Ramos (cell line): ENCODE results near the gene ZNF101.

Experiments used
- in situ Hi-C: fragments of 300-500 bp; cut with MboI; formaldehyde crosslinking; loops from one replicate; pipeline ENCODE4 v1.14.3; 2022; ENCODE audit warnings: low sequenced_read_pairs; ENCODE audit not compliant: unreplicated experiment

The ZNF101 gene

DNA sequence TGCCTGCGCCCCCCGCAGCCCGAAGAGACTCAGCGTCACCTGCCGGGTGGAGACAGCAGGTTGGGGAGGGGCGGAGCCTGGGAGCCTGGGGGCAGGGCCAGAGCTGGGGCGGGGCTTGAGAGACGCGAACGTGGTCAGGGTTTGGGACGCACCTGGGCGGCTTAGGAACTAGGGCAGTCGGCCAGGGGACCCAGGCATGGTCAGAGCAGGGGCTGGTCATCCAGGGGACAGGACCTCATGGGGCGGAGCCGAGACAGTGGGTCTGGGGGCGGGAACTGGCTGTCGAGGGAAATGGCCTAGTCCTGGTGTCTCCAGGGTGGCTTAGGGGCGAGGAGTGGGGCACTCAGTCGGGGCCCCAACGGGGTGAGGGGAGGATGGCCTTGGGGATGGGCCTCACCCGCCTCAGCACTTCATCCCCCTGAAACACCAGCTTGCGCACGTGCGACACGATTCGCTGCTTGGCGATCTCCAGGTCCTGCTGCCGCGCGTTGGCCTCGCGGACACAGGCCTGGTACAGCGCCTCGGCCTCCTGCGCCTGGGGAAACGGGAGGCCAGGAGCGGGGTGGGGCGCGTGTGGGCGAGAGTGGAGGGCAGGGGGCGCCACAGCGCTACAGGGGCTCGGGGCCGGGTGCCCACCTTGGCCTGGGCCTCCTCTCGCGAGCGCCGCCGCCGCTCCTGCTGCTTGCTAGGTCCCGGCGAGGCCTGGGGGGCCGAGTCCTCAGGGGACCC, 31.0 kb upstream of the ZNF101 start:
- in situ Hi-C loops, result no loop called here

DNA sequence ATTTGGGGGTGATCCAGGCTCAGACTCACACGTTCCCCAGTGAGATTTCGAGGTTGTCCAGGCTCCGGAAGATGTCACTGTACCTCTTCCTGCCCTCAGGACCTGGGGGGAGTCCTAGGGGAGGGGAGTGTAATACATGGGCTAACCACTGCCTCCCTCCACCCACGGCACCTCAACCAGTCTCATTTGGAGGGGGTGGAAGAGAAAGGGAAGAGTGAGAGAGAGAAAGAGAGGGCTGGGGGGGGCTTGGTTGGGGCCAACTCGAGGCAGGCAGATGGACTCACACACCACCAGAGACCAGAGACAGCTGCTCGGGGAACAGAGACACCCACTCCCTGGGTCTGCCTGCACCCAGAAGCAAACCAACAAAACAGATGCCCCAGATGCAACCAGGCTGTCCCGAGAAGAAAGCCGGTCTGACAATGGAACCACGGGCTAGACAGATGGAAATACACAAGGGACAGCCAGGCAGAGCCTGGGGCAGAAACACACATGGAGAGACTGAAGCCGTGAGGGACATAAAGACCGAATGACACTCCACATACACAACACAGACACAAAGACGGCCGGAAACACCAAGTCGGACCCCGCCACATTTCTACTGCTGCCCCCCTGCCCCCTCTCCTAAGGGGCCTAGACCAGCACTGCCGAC, 26.0 kb upstream of the ZNF101 start:
- in situ Hi-C loops, result loop anchor here (5.0 kb wide), 1 partner anchor 105 kb away; the partner anchor contains the start of gene CILP2

DNA sequence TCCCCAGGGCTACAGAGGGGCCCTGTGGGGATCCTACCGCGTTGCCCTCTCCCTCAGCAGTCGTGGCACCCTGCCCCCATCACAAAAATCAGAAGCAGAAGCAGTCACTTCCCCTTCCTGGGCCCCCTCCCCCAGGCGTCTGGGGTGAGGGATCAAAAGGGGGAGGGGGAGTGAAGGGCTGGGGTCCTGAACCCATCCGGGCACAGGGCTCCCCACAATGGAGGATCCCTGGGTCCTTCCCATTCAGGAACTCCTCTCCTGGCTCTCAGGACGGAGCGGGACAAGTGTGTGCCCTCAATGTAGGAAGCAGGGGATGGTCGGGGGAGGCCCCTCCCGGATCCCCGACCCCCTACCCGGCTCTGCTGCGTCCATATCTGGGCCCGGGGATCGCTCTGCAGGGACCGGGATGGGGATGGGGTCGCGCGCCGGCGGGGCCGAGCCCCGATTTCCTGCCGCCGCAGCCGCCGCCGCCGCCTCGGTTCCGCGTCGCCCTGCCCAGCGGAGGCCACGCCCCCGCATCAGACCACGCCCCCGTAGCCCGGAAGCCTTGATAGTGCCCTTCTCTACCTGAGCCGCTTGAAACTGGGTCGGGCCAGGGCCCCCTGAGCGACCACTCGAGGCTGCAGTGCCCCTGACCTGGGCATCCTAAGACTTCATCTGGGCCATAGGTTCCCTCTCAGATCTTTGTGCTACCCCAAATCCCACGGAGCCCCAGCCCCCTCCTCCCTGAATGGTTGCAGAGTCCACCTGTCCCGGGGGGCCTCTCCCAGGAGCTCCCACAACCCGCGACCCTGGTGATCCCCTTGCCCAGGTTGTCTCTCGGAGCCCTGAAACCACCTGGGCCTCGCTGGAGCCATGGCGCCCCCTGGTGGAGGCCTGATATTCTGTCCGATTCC, 25.2 kb upstream of the ZNF101 start, which contains the start of gene GMIP:
Gene GMIP, minus strand, starts transcription at position 500 of the 896 bp plus-strand sequence. Its CDS starts 128 bp downstream, at position 372.
- in situ Hi-C loops, result loop anchor here (5.0 kb wide), 1 partner anchor 106 kb away; the partner anchor contains the start of gene CILP2

DNA sequence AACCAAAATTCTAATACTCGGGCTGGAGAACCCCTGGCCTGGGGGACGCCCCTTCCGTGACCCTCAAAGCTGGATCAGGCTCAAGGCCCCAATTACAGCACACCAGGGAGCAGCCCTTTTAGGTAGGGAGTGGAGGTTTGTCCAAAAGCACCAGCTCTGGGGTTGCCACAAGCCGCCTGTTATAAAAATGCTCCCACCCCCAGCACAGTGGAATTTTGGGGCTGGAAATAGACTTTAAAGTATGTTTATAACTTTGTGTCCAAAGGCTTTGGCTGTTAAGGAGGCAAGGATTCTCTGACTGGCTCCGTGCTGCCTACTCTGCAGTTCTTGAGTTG, 24.6 kb upstream of the ZNF101 start:
- in situ Hi-C loops, result loop anchor here (5.0 kb wide), 1 partner anchor 107 kb away; the partner anchor contains the start of gene CILP2

DNA sequence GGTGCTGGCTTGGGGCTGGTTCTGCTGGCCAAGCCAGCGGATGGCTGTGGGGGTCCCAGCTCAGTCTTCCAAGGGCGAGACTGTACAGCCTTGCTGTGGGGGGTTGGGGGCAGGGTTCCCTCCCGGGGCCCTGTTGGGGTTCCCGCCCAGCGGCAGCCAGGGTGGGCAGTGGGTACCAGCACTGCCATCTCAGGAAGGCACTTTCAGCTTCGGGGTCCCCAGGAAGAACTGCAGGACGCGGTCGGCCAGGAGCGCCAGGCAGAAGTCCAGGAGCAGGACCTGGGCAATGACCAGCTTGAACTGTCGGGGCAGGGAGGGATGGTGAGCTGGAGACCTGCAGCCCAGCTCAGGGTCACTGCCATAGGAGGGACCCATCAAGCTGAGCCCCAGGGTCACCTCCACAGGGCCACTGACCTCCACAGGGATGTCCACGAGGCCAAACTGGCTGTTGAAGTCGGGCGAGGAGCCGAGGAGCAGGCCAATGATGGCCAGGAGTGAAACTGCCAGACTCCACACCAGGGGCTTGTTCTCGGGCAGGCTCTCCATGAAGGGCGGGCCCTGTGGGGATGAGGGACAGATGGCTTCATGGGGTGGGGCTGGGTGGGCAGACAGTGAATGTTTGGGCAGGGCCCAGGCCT, 23.3 kb upstream of the ZNF101 start:
- in situ Hi-C loops, result no loop called here

DNA sequence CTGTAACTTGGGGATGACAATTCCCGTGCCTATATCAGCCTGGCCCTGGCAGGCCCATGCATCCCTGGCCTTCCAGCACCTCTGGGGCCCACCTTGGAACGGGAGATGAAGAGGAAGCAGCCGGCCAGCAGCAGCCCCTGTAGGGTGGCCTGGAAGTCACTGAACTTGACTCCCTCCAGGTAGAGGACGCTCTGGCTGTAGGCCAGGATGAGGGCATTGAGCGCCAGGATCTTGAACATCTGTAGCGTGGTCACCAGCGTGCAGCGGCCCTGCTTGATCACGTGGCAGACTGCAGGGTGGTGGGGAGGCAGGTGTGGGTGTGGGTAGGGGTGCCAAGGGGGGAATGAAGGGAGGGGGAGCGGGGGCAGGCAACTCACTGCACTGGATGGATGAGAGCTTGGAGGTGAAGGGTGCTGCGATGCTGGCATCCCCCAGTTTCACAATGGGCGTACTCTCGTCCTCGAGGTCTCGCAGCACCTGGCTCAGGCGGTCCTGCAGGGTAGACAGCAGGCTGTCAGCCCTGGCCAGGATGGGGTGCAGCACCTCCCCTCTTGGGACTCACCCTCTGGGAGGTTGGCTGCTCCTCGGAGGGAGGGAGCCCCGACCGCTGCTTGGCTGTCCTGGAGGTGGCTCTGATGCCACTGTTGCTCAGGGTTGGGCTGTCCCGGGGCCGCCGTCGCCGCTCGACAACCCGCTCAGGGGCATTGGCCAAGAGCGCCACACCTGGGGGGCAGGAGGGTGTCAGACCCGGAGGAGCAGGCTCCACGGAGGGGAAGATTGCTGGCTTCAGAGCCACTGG, 21.4 kb upstream of the ZNF101 start:
- in situ Hi-C loops, result no loop called here

DNA sequence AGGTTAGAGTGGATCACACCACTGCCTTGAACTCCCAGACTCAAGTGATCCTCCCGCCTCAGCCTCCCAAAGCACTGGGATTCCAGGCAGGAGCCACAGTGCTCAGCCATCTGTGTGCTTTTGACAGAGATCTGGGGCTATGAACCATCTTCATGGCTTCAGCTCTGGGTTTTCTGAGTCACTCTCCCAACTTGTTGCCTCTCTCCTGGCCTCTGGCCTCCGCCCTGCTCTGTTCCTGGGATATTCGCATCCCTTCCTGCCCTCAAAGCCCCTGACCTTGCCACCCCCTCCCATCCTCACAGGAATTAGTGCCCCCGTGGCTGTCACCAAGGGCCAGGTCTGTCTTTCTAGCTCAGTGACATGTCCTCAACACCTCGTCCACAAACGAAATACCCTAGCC, 19.5 kb upstream of the ZNF101 start:
- in situ Hi-C loops, result no loop called here

DNA sequence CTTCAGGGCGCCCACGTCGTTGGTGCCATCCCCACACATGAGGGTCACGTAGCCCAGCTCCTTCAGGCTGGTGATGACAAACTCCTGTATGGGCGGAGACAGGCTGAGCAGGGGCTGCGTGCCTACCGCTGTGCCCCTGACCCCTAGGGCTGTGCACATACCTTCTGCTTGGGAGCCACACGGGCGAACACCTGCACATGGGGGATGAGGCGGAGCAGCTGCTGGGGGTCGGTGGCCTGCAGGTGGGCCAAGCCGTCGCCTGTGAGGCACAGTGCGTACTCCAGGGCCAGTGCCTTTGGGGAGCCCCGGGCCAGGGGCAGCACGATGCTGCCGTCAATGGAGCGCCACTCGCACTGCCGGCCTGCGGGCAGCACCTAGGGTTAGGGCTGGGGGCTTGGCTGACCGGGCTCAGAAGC, 19.1 kb upstream of the ZNF101 start:
- in situ Hi-C loops, result no loop called here

DNA sequence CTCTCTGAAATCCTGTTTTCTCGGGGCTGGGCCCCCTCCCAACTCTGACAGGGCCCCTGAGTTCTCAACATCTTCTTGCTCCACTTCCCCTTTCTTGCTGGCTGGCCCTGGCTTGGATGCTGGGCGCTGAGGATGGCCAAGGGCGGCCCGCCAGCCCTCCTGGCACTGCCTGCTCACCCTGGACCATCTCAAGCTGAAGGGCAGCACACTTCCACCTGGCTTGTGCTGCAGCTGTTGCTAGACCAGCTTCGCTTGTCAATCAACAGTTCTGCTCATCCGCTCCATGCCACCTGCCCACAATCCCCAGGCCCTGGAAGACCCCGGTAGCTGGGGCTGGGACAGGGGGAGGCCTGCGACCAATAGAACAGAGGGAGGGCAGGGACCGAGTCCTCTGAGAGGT, 18.3 kb upstream of the ZNF101 start:
- in situ Hi-C loops, result no loop called here

DNA sequence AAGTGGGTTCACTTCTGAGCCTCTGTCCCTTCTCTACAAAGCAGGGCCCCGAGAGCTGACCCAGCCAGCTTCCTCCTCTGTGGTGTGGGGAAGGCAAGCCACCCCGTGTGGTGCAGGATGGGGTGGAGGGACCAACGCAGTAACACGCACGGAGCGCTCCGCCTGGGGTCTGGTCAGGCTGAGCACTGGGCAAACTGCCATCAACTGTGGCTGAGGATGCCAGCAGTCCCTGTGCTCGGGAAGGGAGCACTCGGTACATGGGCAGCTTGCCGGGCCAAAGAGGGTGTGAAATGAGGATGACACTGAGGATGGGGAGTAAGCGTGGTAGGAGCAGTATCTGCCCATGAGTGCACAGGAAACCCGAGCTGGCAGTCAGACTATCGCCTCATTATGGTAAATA, 17.6 kb upstream of the ZNF101 start:
- in situ Hi-C loops, result no loop called here

DNA sequence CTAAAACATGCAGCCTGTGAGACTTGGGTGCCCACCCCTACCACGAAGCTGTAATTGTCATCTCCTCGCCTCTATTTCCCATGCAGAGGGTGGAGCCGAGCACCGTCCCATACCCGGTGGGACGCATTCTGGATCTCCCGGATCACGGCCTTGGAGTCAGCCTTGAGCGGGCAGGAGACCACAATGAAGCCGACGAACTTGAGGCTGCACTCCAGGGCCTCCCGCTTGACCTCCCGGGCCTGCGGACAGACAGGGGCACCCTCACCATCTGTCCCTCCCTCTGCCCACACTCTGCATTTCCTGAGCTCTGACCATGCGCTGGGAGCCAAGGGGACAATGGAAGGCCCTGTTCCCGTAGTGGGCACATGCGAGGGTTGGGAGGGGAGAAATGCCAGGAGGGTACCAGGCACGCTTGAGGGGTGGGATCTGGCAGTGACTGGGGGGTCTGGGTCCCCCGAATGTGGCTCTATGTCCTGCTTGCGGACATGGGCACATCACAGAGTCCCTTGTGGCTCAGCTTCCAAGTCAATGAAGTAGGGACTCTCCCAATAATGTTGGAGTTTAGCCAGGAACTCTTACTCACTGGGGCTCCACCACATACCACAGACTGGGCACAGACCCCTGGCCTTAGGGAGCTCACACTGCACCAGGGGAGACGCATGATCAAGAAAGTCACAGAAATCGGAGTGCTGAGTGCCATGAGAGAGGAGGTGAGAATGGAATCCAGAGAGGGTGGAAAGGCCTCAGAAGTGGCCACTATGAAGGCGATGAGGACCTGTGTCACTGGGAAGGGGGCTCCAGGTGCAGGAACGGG, 15.9 kb upstream of the ZNF101 start:
- in situ Hi-C loops, result no loop called here

DNA sequence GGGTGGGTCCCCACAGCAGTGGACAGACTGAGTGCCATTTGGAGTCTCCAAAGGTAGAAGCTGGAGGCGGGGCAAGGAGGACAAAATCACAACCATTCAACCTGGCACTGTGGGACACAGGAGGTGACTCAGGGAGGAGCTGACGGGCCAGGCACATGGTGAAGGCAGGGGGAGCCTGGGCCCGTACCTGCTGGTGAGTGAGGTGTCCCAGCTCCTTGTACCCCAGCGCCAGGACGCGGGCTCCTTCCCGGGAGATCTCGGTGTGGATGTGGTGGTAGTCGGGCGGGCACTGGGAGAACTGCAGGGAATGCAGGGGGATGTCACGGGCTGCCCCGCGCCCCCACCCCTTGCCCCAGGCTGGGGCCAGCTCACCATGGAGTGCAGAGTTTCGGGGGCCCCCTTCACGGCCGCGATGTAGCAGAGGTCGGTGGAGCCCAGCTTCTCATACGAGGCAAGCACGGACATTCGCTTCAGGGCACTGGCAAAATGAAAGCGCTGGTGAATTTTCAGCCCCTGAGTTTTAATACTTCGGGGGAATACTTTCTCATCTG, 15.0 kb upstream of the ZNF101 start:
- in situ Hi-C loops, result no loop called here

DNA sequence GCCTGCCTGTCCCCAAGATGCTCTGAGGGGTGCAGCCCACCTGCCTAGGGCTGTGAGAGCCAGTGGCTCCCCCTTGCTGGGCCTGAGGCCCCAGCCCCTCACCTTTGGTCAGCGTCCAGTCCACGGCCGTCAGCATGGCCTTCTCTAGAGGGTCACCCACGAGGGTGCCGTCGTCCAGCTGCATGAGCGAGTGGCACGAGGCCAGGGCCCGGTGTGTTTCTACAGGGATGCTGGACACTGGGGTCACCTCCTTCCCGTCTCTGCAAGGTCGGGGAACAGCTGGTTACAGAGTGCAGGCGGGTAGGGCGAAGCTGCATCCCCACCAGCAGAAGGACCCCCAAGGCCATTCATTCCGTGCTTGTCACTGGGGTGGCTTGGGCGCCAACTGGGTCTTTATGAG, 14.2 kb upstream of the ZNF101 start:
- in situ Hi-C loops, result no loop called here

DNA sequence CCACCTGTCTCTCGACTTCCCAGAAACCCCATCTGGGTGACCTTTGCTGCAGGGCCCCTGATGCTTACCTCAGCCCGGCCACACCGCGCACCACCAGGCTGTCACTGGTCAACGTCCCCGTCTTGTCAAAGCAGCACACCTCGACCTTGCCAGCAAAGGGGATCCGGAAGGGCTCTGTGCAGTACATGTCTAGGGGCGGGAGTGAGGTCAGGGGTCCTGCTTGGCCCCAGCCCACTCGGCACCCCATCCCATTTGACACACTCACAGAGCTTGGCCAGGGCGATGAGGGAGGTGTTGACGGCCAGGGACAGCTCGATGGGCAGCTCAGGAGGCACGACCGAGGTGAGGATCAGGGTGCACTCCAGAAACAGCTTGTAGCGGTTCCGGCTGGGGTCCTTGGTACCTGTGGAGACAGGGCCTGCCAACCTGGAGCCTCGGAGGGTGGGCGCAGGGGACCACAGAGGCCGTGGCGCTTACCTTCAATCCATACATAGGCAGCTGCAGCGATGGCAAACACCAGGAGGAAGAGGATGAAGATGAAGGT, 13.5 kb upstream of the ZNF101 start:
- in situ Hi-C loops, result no loop called here

DNA sequence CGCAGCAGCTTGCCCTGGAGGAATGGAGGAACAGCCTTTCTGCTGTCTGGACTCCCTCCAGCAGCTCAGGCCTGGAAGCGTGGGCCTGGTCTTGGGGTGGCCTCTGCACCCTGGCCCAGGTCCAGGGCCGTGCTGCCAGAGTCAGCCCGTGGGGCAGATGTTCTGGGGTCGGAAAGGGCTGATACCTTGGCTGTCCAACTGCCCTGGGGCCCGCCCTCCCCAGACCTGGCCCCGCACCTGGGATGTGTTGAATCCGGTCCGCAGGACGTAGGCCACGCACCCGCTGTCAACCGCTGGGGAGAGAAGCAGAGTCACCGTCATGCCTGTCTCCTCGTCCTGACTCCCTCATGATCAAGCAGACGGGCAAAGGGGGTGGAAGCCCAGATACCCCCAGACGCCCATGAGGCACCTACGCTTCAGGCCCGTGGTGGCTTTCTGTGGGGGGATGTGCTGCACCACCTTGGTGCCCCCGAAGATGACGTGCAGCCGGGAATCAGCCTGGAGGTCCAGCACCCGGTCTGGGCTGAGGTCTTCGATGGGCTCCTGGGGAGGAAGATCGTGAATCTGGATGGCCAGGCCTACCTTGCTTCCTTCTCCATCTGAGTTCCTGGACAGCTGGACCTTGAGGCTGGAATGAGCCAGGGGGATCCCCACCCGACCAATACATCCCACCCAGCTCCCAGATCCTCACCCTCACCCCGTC, 12.8 kb upstream of the ZNF101 start:
- in situ Hi-C loops, result no loop called here

DNA sequence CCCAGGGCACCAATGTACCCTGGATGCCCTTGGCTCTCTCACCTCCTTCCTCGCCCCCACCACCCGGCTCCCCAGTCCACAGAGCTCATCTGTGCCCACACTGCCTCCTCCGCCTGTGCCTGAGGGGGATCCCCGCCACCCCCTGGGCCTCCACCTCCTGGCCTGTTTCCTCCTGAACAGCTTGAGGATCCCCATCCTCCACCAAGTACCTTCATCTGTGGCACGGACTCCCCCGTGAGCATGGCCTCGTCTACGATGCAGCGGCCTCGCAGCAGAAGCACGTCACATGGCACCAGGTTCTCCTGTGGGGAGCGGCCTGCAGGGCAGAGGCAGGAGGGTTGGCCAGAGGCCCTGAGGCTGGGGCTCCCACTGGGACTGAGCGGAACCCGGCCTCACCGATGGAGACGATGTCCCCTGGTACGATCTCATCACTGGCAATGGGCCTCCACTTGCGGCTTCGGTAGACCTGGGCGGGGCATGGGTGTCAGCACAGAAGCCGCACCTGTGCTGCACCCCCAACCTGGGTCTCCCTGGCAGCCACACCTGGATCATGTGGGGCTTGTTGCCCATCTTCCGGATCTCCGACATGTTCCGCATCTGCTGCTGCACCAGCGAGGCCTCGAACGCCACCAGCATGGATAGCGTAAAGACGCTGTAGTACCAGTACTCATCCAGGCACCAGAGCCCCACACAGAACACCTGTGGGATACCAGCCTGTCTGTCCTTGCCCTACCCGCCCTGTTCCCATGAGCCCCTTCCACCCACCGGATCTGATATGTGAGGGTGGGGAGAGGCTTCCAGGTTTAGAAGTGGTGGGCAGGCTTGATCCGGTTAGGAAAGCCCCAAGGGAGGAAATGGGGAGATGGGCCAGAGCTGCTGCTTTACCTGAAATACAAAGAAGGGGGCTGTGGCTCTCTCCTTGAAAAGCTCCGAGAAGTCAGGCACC, 11.9 kb upstream of the ZNF101 start:
- in situ Hi-C loops, result no loop called here

DNA sequence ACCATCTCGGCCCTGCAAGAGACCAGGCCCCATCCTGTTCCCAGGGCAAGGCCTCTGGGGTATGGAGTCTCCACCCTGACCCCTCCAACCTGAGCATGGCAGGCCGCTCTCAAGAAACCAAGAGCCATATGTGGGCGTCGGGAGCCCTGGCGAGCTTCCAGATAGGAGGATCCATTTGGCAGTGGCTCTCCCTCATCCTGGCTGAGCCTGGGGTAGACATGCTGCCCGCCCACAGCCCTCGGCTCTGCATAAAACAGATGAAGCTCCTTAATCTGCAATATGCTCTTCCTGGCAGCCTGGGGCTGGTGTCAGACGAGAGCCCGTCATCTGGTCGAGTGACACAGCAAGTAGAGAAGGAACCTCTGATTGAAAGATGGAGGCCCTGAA, 11.2 kb upstream of the ZNF101 start:
- in situ Hi-C loops, result no loop called here
